HG02852 (cell line): ENCODE measurements around the gene RIPPLY2.

ENCODE experiments used
- ATAC-seq: cut with Tn5 transposase; IDR thresholded peaks from one replicate; pipeline ENCODE4 v1.9.1; 2021; ENCODE audit warnings: mild to moderate bottlenecking, moderate library complexity; ENCODE audit not compliant: unreplicated experiment

Gene RIPPLY2

DNA sequence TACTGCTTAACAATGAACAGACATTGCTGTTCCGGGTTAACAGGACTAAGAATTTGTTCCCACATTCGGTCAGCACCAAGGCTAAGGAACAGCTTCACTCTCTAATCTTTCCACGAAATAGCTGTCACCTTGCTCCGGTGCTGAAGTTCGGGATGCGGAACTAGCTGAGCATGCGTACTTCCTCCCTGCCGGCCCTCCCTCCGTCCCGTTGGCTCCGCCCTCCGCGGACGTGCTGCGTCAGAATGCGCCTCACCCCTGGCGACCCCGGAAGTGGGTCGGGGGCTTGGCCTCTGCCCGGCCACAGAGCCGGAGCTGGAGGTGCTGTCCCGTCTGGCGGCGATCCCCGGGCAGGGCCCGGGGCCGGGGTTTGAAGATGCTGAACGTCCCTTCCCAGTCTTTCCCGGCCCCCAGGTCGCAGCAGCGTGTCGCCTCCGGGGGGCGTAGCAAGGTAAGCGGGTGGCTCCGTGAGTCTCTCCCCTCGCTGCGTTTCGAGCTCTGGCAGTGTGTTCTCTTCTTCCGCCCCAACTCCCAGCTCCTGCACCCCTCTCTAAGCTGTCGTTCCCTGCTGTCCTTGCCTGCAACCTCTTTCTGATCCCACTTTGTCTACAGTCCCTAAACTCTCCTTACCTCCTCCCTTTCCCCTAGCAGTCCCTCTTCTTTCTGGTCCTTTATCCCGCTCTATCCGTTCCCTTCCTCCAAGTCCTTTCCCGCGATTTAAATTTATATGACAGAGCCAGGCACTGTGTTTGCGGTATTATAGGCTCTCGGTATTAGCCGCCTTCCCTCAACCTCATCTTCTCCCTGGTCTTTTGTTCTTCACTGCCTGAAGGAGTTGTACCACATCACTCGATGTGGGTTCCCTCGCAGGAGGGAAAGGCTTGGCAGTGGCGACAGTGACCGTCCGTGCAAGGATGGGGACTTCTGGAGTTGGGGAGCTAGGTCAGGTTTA, 6.5 kb downstream of the RIPPLY2 start, which contains the start of gene CYB5R4:
CYB5R4 (plus strand) TSS at position 280 of the 949 bp plus-strand sequence; CDS start at position 374, 94 bp downstream.
- ATAC-seq, result peak; percentile 98

- ATAC-seq, result no peak
Observed at GRCh38 chr6:83860359-83860755, 7.2 kb downstream of the RIPPLY2 start.

DNA sequence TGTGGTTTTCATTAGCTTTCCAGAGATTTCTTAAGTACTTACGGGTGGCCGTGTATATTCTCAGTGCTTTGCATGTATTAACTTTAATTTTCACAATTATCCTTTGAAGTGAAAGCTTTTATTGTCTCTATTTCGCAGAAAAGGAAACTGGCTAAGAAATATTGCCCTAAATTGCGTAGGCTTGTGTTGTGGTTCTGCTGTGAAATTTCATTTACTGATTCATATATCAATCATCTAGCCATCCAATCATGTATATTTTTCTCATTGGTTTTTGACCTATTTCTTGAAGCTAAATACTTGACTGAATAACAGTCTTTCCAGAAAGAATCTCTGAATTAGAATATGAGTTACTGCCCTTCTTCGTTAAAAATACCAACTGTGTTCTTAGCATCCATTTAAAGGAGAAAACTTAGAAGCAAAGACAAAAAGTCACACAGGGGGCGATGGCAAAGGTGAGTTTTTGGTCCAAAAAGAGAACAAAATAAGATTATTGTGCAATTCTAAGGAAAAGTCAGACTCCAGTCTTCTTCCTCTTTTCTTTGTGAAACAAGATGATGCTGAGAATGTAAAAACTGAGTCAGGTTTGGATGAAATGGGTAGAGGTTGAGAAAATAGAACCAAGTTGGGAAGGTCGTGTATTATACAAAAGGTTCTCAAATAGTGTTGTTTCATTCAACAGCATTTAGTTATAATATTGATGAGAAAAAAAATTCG, 7.8 kb downstream of the RIPPLY2 start:
- no peak for ATAC-seq

GRCh38 chr6:83862776-83863471, 9.8 kb downstream of the RIPPLY2 start:
- no peak for ATAC-seq

- ATAC-seq, result no peak
Observed at GRCh38 chr6:83867043-83867442, 13.9 kb downstream of the RIPPLY2 start.

GRCh38 chr6:83867527-83868161, 14.5 kb downstream of the RIPPLY2 start:
- no peak for ATAC-seq

- no peak for ATAC-seq
Observed at GRCh38 chr6:83868639-83869038, 15.5 kb downstream of the RIPPLY2 start.

- no peak for ATAC-seq
Observed at GRCh38 chr6:83870649-83871048, 17.5 kb downstream of the RIPPLY2 start.

GRCh38 chr6:83872386-83873118, 19.4 kb downstream of the RIPPLY2 start:
- no peak for ATAC-seq

DNA sequence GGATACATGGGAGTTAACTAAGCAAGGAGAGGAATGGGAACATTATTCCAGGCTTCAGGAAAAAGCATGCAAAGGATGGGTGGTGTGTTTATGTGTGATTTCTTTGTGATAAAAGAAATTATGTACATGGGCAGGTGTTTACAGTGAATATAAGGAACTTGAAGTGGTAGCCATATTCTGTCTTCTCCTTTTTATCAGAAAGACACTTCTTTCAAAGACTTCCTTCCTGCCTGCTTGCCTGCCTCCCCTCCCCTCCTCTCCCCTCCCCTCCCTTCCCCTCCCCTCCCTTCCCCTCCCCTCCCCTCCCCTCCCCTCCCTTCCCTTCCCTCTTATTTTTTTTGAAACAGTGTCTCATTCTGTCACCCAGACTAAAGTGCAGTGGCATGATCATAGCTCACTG, 20.7 kb downstream of the RIPPLY2 start:
- ATAC-seq, result no peak

DNA sequence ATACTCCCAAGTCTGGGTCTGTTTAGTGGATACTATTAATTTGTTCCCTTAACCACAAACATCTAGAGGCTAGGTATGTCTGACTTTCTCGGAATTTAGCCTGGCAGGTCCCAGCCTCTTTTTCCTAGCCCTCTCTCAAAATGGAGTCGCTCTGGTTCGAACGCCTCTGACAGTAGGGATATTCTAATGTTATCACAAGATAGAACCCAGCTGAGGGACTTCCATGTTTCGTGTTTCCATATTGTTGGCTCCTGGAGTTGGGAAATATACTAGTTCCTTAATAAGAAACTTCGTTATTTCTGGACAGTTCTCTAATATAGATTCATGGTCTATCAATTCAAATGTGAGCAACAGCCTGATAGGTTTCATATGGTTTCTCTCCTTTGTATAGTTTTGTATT, 22.7 kb downstream of the RIPPLY2 start:
- ATAC-seq, result no peak

DNA sequence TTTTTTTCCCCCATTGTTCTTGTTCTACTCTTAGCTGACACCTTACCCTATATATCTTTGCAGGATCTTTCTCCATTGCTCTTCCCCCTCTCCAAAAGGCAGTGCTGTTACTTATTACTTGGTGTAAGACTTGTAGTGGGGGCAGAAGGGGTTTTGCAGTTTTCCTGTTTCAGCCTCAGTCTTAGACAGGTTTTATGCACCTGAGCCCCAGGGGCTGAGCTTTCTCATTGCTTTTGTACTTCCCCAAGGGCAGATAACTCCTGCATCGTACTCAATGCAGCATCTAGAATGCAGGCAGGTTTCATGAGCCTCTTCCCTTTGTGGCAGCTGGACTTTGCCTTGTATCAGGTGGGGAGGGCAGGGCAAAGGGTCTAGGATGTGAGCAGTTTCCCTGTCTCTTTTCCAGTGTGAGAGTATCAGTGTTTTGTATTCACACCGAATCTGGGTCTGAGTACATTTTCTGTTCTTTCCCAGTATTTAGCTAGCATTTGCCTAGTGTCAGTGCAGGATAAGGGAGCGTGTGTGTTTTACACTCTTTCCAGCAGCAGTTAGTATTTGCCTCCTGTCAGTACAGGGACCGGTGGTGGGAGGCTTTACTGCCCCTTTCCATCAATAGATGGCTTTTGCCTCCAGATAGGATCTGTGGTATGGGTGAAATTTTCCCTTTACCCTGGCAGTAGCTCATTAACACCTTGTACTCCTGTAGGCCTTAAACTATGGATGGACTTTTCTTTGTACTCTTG, 25.9 kb downstream of the RIPPLY2 start:
- no peak for ATAC-seq

DNA sequence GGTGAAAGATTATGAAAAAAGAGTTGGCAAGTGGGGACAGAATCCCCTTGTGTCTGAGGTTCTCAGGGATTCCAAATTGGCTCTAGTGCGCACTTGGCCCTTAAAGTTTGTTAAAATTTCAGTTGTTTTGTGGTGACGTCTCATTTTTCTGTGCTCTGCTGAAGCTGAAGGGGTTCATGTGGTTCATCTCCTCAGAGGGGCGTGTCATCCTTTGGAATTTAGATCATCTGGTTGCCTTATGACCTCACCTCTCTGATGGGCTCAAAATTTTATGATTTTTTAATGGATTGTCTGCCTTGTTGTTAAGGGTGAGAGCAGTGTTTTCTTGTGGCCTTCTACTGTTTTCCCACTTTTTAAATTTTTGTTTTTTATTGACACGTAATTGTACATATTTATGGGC, 26.6 kb downstream of the RIPPLY2 start:
- ATAC-seq, result no peak

GRCh38 chr6:83883240-83883639, 30.1 kb downstream of the RIPPLY2 start:
- no peak for ATAC-seq

- peak; percentile 82 for ATAC-seq
Observed at GRCh38 chr6:83884523-83884922, 31.4 kb downstream of the RIPPLY2 start.

GRCh38 chr6:83885984-83886383, 32.8 kb downstream of the RIPPLY2 start:
- ATAC-seq, result no peak

- ATAC-seq, result no peak
Observed at GRCh38 chr6:83889621-83890020, 36.5 kb downstream of the RIPPLY2 start.

DNA sequence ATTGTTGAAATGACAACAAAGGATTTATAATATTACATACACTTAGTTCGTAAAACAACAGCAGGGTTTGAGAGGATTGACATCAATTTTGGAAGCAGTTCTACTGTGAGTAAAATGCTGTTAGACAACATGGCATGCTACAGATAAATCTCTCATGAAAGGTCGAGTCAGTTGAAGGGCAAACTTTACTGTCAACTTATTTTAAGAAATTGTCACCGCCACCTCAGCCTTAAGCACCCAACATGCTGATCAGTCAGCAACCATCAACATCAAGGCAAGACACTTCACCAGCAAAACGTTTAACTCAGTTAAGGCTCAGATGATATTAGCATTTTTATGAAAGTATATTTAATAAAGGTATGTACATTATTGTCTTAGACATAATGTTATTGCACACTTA, 37.4 kb downstream of the RIPPLY2 start:
- no peak for ATAC-seq

DNA sequence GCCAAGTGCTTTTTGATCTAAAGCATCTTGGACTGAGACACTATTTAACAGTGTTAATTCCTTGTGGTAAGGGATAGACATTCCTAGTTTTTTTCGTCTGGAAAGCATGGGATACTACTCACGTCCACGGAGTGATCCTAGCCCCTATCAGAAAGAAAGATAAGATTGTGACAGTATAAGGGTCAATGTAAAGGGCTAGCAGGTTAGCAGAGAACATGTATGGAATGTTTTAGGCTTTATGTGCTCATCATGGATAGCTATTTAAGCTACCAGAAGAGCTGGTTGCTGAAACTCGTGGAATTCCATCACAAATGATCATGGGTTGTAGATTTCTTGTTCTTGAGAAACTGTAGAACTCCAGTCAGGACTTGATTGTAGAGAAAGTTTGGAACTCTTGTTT, 38.4 kb downstream of the RIPPLY2 start:
- ATAC-seq, result no peak
